A549 treated with dexamethasone at 1 μM for 4 hours (cell line): ENCODE data around the gene TP63. TPM values are rescaled to one million over a fixed set of nuclear protein-coding genes. Genes with fewer than 3 reads are reported as not detected.

Source experiments
- total RNA-seq: library from RNA; stranded (reverse); fragments of 200-300 nt; extraction: Qiagen RNA extraction; gene quantifications from 5 replicates; pipeline ENCODE4 v1.2.3, GENCODE V29; 2022

TP63 gene
- 0.09 to 0.30 TPM (median 0.18 TPM) in 5 replicates for total RNA-seq

GRCh38 chr3:189631373-189631408 is at the start of gene TP63:
TP63 (plus strand) TSS chr3:189631389; CDS start chr3:189631516, 127 bp downstream.

